K562 (cell line): ENCODE data around the gene SORT1. TPM values are rescaled to one million over a fixed set of nuclear protein-coding genes. Genes with fewer than 3 reads are reported as not detected.
A peak's percentile ranks its signal among the peaks of the same experiment; 100 is the strongest.

Experiments
- DPF2 ChIP-seq: fragments of 450-650 bp; IDR thresholded peaks from 2 replicates; pipeline ENCODE4 v1.6.1; 2016
- MAFK ChIP-seq: IDR thresholded peaks from 2 replicates; pipeline ENCODE4 v1.6.1; 2011; ENCODE audit warnings: low read length, improper control_type of control experiment
- NFRKB ChIP-seq: fragments of 450-650 bp; IDR thresholded peaks from 2 replicates; pipeline ENCODE4 v1.6.1; 2016; ENCODE audit warnings: low read depth
- RBFOX2 ChIP-seq: fragments of 200-400 bp; formaldehyde crosslinking; IDR thresholded peaks from 2 replicates; pipeline ENCODE4 v1.6.1; 2017; ENCODE audit warnings: low read depth, mild to moderate bottlenecking, low read length, moderate library complexity
- ZNF354B ChIP-seq: fragments of 250-450 bp; sonication (Bioruptor Pico); IDR thresholded peaks from 2 replicates; pipeline ENCODE4 v1.4.0; 2020
- ZNF41 ChIP-seq: fragments of 250-450 bp; sonication (Bioruptor Pico); conservative IDR thresholded peaks from 2 replicates; pipeline ENCODE4 v1.4.0; 2020; ENCODE audit warnings: mild to moderate bottlenecking
- ZNF785 ChIP-seq: fragments of 250-450 bp; sonication (Bioruptor Pico); IDR thresholded peaks from 2 replicates; pipeline ENCODE4 v1.4.0; 2020; ENCODE audit warnings: mild to moderate bottlenecking
- polyA plus RNA-seq, 8 experiments: library from polyadenylated mRNA; depleted of rRNA in 4 of 8; stranded (reverse) in 5 of 8; unstranded in 3 of 8; fragments of >200 nt; fragmentation: Nextera tagmentation in 2 of 8; fragmentation: Illumina TruSeq in 1 of 8; extraction: Ambion mirVana in 2 of 8; extraction: Trizol in 1 of 8; gene quantifications; 2 replicates each; pipeline versions ENCODE4 v1.2.1 to v1.2.3, GENCODE V29; 2011 to 2014; ENCODE audit warnings: inconsistent platforms in 1 of 8, missing spikeins in 1 of 8
- total RNA-seq, 7 experiments: library from RNA; depleted of rRNA in 6 of 7; stranded (reverse); fragments of >200 nt in 6 of 7; fragmentation: Illumina TruSeq in 2 of 7; extraction: Trizol in 2 of 7; gene quantifications; 2 replicates each; pipeline versions ENCODE4 v1.2.1 to v1.2.3, GENCODE V29; 2011 to 2021; ENCODE audit warnings: low replicate concordance in 1 of 7
- TF ChIP-seq, protein P1 (sequence below): fragments of 450-650 bp; IDR thresholded peaks from 2 replicates; pipeline ENCODE4 v1.6.1; 2016; ENCODE audit warnings: low read depth
- TF ChIP-seq, protein P2 (sequence below), 2 experiments: fragments of 450-650 bp; IDR thresholded peaks; 2 replicates each; pipeline ENCODE4 v1.6.1; 2016; ENCODE audit warnings: mild to moderate bottlenecking in 2 of 2, borderline replicate concordance in 1 of 2, low read depth in 1 of 2, moderate library complexity in 1 of 2
- TF ChIP-seq, protein P3 (sequence below): sonication (generic); formaldehyde crosslinking; IDR thresholded peaks from 2 replicates; pipeline ENCODE4 v1.8.1; 2023; ENCODE audit warnings: mild to moderate bottlenecking, missing genetic modification reagents

The SORT1 gene
- total and polyA plus RNA-seq, 9 of the 15 experiments (the other 6 are each of a cell fraction or from before 2014, with no cell fraction given) = 27.4 to 112 (median 65.0) TPM

DNA sequence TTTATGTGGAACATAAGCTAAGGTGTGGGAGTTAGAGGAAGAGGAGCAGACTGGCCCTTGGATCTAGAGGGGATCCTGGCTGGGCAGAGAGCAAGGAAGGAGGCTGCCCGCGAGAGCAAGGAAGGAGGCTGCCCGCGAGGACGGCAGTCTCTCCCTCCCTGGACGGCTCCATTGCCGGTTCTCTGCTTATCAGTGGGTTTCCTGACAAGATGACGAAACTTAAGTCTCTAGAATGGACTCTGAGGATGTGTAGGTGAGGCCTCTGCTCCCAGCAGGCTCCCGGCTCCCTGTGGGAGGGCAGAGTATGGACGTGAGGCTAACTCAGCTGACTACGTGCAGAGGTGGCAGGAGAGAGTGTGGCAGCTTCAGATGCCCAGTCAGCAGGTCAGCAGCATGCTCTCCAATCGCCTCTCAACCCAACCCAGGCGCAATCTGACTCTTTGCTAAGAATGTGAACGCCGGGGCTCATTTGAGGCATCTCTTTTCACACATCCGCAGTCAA, 97.0 kb downstream of the SORT1 start (continued):
- TF ChIP-seq, protein P1, sequence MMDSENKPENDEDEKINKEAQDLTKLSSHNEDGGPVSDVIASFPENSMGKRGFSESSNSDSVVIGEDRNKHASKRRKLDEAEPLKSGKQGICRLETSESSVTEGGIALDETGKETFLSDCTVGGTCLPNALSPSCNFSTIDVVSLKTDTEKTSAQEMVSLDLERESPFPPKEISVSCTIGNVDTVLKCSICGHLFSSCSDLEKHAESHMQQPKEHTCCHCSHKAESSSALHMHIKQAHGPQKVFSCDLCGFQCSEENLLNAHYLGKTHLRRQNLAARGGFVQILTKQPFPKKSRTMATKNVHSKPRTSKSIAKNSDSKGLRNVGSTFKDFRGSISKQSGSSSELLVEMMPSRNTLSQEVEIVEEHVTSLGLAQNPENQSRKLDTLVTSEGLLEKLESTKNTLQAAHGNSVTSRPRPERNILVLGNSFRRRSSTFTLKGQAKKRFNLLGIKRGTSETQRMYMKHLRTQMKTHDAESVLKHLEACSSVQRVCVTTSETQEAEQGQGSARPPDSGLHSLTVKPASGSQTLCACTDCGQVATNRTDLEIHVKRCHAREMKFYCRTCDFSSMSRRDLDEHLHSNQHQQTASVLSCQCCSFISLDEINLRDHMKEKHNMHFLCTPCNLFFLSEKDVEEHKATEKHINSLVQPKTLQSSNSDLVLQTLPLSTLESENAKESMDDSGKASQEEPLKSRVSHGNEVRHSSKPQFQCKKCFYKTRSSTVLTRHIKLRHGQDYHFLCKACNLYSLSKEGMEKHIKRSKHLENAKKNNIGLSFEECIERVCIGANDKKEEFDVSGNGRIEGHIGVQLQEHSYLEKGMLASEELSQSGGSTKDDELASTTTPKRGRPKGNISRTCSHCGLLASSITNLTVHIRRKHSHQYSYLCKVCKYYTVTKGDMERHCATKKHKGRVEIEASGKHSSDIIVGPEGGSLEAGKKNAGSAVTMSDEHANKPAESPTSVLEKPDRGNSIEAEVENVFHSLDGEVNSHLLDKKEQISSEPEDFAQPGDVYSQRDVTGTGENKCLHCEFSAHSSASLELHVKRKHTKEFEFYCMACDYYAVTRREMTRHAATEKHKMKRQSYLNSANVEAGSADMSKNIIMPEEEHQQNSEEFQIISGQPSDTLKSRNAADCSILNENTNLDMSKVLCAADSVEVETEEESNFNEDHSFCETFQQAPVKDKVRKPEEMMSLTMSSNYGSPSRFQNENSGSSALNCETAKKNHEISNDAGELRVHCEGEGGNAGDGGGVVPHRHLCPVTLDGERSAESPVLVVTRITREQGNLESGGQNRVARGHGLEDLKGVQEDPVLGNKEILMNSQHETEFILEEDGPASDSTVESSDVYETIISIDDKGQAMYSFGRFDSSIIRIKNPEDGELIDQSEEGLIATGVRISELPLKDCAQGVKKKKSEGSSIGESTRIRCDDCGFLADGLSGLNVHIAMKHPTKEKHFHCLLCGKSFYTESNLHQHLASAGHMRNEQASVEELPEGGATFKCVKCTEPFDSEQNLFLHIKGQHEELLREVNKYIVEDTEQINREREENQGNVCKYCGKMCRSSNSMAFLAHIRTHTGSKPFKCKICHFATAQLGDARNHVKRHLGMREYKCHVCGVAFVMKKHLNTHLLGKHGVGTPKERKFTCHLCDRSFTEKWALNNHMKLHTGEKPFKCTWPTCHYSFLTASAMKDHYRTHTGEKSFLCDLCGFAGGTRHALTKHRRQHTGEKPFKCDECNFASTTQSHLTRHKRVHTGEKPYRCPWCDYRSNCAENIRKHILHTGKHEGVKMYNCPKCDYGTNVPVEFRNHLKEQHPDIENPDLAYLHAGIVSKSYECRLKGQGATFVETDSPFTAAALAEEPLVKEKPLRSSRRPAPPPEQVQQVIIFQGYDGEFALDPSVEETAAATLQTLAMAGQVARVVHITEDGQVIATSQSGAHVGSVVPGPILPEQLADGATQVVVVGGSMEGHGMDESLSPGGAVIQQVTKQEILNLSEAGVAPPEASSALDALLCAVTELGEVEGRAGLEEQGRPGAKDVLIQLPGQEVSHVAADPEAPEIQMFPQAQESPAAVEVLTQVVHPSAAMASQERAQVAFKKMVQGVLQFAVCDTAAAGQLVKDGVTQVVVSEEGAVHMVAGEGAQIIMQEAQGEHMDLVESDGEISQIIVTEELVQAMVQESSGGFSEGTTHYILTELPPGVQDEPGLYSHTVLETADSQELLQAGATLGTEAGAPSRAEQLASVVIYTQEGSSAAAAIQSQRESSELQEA = no peak
- no peak for TF ChIP-seq ZNF354B
- peak; percentile 46; the same call in 1 of the 2 replicates for TF ChIP-seq NFRKB
- TF ChIP-seq DPF2 = peak; percentile 36; the same call in 1 of the 2 replicates
- no peak for TF ChIP-seq ZNF785 (CRISPR knock-in tag)
- TF ChIP-seq ZNF41 (CRISPR knock-in tag) = no peak
- peak; percentile 40; the same call in 1 of the 2 replicates for TF ChIP-seq RBFOX2
- TF ChIP-seq, protein P2, sequence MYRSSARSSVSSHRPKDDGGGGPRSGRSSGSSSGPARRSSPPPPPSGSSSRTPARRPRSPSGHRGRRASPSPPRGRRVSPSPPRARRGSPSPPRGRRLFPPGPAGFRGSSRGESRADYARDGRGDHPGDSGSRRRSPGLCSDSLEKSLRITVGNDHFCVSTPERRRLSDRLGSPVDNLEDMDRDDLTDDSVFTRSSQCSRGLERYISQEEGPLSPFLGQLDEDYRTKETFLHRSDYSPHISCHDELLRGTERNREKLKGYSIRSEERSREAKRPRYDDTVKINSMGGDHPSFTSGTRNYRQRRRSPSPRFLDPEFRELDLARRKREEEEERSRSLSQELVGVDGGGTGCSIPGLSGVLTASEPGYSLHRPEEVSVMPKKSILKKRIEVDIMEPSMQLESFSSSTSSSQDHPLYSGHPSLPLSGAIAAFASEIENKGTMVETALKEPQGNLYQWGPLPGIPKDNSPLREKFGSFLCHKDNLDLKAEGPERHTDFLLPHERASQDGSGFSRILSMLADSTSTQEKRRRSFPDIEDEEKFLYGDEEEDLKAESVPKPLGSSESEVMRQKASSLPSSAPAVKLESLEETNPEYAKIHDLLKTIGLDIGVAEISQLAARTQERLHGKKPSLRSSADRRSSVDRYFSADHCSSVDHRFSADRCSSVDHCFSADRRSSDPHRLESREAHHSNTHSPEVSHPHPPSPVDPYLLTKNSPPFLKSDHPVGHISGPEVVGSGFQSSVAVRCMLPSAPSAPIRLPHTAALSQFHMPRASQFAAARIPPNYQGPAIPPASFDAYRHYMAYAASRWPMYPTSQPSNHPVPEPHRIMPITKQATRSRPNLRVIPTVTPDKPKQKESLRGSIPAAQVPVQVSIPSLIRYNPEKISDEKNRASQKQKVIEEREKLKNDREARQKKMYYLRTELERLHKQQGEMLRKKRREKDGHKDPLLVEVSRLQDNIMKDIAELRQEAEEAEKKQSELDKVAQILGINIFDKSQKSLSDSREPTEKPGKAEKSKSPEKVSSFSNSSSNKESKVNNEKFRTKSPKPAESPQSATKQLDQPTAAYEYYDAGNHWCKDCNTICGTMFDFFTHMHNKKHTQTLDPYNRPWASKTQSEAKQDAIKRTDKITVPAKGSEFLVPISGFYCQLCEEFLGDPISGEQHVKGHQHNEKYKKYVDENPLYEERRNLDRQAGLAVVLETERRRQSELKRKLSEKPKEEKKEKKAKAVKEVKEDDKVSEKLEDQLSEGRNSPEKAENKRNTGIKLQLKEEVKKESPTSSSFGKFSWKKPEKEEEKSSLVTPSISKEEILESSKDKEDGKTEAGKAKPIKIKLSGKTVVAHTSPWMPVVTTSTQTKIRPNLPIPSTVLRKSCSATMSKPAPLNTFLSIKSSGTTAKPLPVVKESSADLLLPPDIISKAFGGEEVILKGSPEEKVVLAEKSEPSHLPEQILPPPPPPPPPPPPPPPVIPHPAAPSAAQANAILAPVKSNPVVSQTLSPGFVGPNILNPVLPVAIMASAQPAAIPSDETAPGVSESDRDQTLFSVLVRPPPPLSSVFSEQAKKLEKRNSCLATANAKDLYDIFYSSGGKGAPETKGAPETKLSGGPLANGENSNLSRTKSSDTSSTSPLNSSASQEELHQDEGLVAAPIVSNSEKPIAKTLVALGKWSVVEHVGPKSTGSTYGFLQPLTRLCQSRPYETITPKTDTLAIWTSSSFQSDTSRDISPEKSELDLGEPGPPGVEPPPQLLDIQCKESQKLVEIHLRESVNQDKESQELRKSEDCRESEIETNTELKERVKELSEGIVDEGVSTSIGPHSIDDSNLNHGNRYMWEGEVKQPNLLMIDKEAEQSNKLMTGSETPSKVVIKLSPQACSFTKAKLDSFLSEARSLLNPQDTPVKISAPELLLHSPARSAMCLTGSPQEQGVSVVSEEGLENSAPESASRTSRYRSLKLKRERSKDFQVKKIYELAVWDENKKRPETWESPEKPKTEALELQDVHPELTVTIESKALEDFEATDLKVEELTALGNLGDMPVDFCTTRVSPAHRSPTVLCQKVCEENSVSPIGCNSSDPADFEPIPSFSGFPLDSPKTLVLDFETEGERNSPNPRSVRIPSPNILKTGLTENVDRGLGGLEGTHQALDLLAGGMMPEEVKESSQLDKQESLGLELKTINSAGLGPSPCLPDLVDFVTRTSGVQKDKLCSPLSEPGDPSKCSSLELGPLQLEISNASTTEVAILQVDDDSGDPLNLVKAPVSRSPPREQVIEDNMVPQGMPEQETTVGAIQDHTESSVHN (IDR thresholded peaks at IDR 0.05; ENCODE audit: borderline replicate concordance in 1 of 2, low read depth in 1 of 2) = no peak
- TF ChIP-seq, protein P3, sequence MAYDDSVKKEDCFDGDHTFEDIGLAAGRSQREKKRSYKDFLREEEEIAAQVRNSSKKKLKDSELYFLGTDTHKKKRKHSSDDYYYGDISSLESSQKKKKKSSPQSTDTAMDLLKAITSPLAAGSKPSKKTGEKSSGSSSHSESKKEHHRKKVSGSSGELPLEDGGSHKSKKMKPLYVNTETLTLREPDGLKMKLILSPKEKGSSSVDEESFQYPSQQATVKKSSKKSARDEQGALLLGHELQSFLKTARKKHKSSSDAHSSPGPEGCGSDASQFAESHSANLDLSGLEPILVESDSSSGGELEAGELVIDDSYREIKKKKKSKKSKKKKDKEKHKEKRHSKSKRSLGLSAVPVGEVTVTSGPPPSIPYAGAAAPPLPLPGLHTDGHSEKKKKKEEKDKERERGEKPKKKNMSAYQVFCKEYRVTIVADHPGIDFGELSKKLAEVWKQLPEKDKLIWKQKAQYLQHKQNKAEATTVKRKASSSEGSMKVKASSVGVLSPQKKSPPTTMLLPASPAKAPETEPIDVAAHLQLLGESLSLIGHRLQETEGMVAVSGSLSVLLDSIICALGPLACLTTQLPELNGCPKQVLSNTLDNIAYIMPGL = no peak
- no peak for TF ChIP-seq MAFK
